SK-N-SH (cell line): ENCODE results near the gene IL17REL. TPM values are rescaled to one million over a fixed set of nuclear protein-coding genes. Genes with fewer than 3 reads are reported as not detected.

Experiments used
- CTCF ChIA-PET: fragments of 300-600, 350-600 bp; formaldehyde crosslinking; extraction: SDS; loops from one replicate; lab custom pipeline; 2021; lab: Yijun Ruan, JAX
- POLR2A ChIA-PET: fragments of 350-600 bp; sonication (Branson Sonifier 250); formaldehyde crosslinking; extraction: SDS; loops from one replicate; lab custom pipeline; 2020; ENCODE audit warnings: antibody characterized with exemption, inconsistent platforms; lab: Yijun Ruan, JAX
- DNase-seq: peaks from one replicate; pipeline ENCODE4 v3.0.0; 2012
- H2AFZ ChIP-seq: fragments of 200-600 bp; sonication (generic); 2 replicates; pipeline ENCODE4 v1.8.1; 2016; ENCODE audit warnings: antibody characterized with exemption, mild to moderate bottlenecking, low read depth
- H3F3A ChIP-seq: fragments of 200-600 bp; sonication (generic); replicated peaks from 2 replicates; pipeline ENCODE3; 2016; ENCODE audit warnings: antibody characterized with exemption, mild to moderate bottlenecking; ENCODE audit not compliant: insufficient read depth
- H3K27ac ChIP-seq, 2 experiments: fragments of 200-500 bp in 1 of 2; fragments of 200-600 bp in 1 of 2; sonication (Bioruptor generic) in 1 of 2; sonication (generic), shearing (Covaris generic) in 1 of 2; 2 replicates each; pipeline versions ENCODE4 v1.5.1 to v1.6.1; 2014 to 2016; ENCODE audit warnings: low read depth in 2 of 2, inconsistent platforms in 1 of 2, low read length in 1 of 2, mild to moderate bottlenecking in 1 of 2, mixed read lengths in 1 of 2
- H3K27me3 ChIP-seq: fragments of 200-600 bp; sonication (generic), shearing (Covaris generic); 2 replicates; pipeline ENCODE4 v1.6.1; 2016; ENCODE audit warnings: mixed run types; ENCODE audit not compliant: insufficient read depth
- H3K36me3 ChIP-seq, 2 experiments: fragments of 200-500 bp in 1 of 2; fragments of 200-600 bp in 1 of 2; sonication (Bioruptor generic) in 1 of 2; sonication (generic) in 1 of 2; replicated peaks in 1 of 2; 2 replicates each; pipeline versions ENCODE3 to v1.5.1; 2014 to 2016; ENCODE audit warnings: low read length in 1 of 2, mild to moderate bottlenecking in 1 of 2; ENCODE audit not compliant: insufficient read depth in 2 of 2, control insufficient read depth in 1 of 2
- H3K4me1 ChIP-seq, 2 experiments: fragments of 200-500 bp in 1 of 2; fragments of 200-600 bp in 1 of 2; sonication (Bioruptor generic) in 1 of 2; sonication (generic), shearing (Covaris generic) in 1 of 2; 2 replicates each; pipeline versions ENCODE4 v1.5.1 to v1.6.1; 2014 to 2016; ENCODE audit warnings: low read depth in 1 of 2, low read length in 1 of 2, mixed run types in 1 of 2; ENCODE audit not compliant: insufficient read depth in 2 of 2, control insufficient read depth in 1 of 2
- H3K4me2 ChIP-seq: fragments of 200-600 bp; sonication (generic), shearing (Covaris generic); 2 replicates; pipeline ENCODE4 v1.6.1; 2017; ENCODE audit warnings: mixed run types
- H3K4me3 ChIP-seq, 2 experiments: fragments of 200-500 bp in 1 of 2; fragments of 200-600 bp in 1 of 2; sonication (Bioruptor generic) in 1 of 2; sonication (generic), shearing (Covaris generic) in 1 of 2; 2 replicates each; pipeline versions ENCODE4 v1.5.1 to v1.8.1; 2014 to 2016; ENCODE audit warnings: low read depth in 2 of 2, inconsistent platforms in 1 of 2, low read length in 1 of 2, mild to moderate bottlenecking in 1 of 2, mixed read lengths in 1 of 2, moderate library complexity in 1 of 2
- H3K79me2 ChIP-seq: fragments of 200-600 bp; sonication (generic); 2 replicates; pipeline ENCODE4 v1.8.1; 2017; ENCODE audit warnings: mild to moderate bottlenecking; ENCODE audit not compliant: insufficient read depth
- H3K9ac ChIP-seq: fragments of 200-600 bp; sonication (generic); 2 replicates; pipeline ENCODE4 v1.6.1; 2017; ENCODE audit warnings: mixed run types
- H3K9me2 ChIP-seq: fragments of 200-600 bp; sonication (generic); 2 replicates; pipeline ENCODE4 v1.6.1; 2017; ENCODE audit warnings: mixed run types
- H3K9me3 ChIP-seq: fragments of 200-600 bp; sonication (generic); 2 replicates; pipeline ENCODE4 v1.6.1; 2017; ENCODE audit warnings: mixed run types, mild to moderate bottlenecking, moderate library complexity
- H4K20me1 ChIP-seq: fragments of 200-600 bp; sonication (generic); 2 replicates; pipeline ENCODE4 v1.6.1; 2017; ENCODE audit warnings: mild to moderate bottlenecking, mixed run types; ENCODE audit not compliant: insufficient read depth
- ELF1 ChIP-seq: IDR thresholded peaks from 2 replicates; pipeline ENCODE4 v1.4.0; 2012
- EP300 ChIP-seq, 2 experiments: IDR thresholded peaks; 2 replicates each; pipeline versions ENCODE4 v1.4.0 to v1.6.1; 2012; ENCODE audit warnings: borderline replicate concordance in 1 of 2, low read depth in 1 of 2, low read length in 1 of 2
- IRF3 ChIP-seq: fragments of 150-350 bp; IDR thresholded peaks from 2 replicates; pipeline ENCODE4 v1.6.1; 2016; ENCODE audit warnings: mild to moderate bottlenecking, low read depth, low read length
- NFIC ChIP-seq: IDR thresholded peaks from 2 replicates; pipeline ENCODE4 v1.4.0; 2012; ENCODE audit warnings: borderline replicate concordance
- NRF1 ChIP-seq: IDR thresholded peaks from 2 replicates; pipeline ENCODE4 v1.6.1; 2012; ENCODE audit warnings: low read depth, mild to moderate bottlenecking, low read length
- RCOR1 ChIP-seq: fragments of 150-350 bp; IDR thresholded peaks from 2 replicates; pipeline ENCODE4 v1.6.1; 2017; ENCODE audit warnings: antibody characterized with exemption, low read length
- REST ChIP-seq: IDR thresholded peaks from 2 replicates; pipeline ENCODE4 v1.6.1; 2012; ENCODE audit warnings: mild to moderate bottlenecking, low read depth, low read length, moderate library complexity
- RFX5 ChIP-seq: IDR thresholded peaks from 2 replicates; pipeline ENCODE4 v1.6.1; 2012; ENCODE audit warnings: mild to moderate bottlenecking, improper control_type of control experiment, low read length
- TCF12 ChIP-seq: IDR thresholded peaks from 2 replicates; pipeline ENCODE4 v1.4.0; 2012
- WGBS: methylation state at CpG from one replicate; pipeline ENCODE4 v1.1.6; 2017; ENCODE audit warnings: low lambda C conversion rate; 5-methylcytosine and 5-hydroxymethylcytosine counted together
- polyA plus RNA-seq, 3 experiments: library from polyadenylated mRNA; depleted of rRNA; stranded (reverse); fragments of >200 nt; gene quantifications; 2 replicates each; pipeline ENCODE4 v1.2.3, GENCODE V29; 2012
- TF ChIP-seq, protein P1 (sequence below): IDR thresholded peaks from 2 replicates; pipeline ENCODE4 v1.4.0; 2012; ENCODE audit warnings: low read depth
- TF ChIP-seq, protein P2 (sequence below): fragments of 150-350 bp; IDR thresholded peaks from 2 replicates; pipeline ENCODE4 v1.6.1; 2017; ENCODE audit warnings: antibody characterized with exemption, low read length, low read depth, borderline replicate concordance
- TF ChIP-seq, protein P3 (sequence below): IDR thresholded peaks from 2 replicates; pipeline ENCODE4 v1.4.0; 2012; ENCODE audit warnings: low read depth, borderline replicate concordance

Gene IL17REL
- polyA plus RNA-seq, 1 of the 3 experiments (the other 2 are of a cell fraction), result not detected

- peak; percentile 21 for DNase-seq
- Histone ChIP-seq H3K4me2 (no peak overlapping the region), H3K4me1 (peaks cover 4 to 24% of the 10 kb centered on the region in 2 experiments; a peak in 1 of 4 replicates), H3K36me3 (no peaks in the 10 kb centered on the region), H3K4me3 (no peak overlapping the region), H4K20me1 (no peaks in the 10 kb centered on the region), H3K27me3 (no peaks in the 10 kb centered on the region), H3K27ac (no peak overlapping the region), H3K9me3 (no peaks in the 10 kb centered on the region), H3K9ac (no peak overlapping the region), H2AFZ (no peak overlapping the region), H3F3A (no peaks in the 10 kb centered on the region), H3K9me2 (no peaks in the 10 kb centered on the region), H3K79me2 (no peaks in the 10 kb centered on the region)
- POLR2A ChIA-PET, result no interaction called here
- 88% methylated on average over 3 of the region's 8 CpGs for WGBS
- CTCF ChIA-PET, result interaction anchor here (1.8 kb wide), 1 partner anchor 39 kb away, joined by 7 read pairs; no protein-coding TSS in a partner anchor
- TF ChIP-seq, protein P1, sequence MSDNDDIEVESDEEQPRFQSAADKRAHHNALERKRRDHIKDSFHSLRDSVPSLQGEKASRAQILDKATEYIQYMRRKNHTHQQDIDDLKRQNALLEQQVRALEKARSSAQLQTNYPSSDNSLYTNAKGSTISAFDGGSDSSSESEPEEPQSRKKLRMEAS, result no peak
- no peak for TF ChIP-seq TCF12
- TF ChIP-seq RCOR1, result no peak
- no peak for TF ChIP-seq EP300 (IDR thresholded peaks at IDR 0.05; ENCODE audit: borderline replicate concordance in 1 of 2, low read depth in 1 of 2, low read length in 1 of 2)
- TF ChIP-seq, protein P2, sequence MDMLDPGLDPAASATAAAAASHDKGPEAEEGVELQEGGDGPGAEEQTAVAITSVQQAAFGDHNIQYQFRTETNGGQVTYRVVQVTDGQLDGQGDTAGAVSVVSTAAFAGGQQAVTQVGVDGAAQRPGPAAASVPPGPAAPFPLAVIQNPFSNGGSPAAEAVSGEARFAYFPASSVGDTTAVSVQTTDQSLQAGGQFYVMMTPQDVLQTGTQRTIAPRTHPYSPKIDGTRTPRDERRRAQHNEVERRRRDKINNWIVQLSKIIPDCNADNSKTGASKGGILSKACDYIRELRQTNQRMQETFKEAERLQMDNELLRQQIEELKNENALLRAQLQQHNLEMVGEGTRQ, result no peak
- TF ChIP-seq NFIC, result no peak
- TF ChIP-seq, protein P3, sequence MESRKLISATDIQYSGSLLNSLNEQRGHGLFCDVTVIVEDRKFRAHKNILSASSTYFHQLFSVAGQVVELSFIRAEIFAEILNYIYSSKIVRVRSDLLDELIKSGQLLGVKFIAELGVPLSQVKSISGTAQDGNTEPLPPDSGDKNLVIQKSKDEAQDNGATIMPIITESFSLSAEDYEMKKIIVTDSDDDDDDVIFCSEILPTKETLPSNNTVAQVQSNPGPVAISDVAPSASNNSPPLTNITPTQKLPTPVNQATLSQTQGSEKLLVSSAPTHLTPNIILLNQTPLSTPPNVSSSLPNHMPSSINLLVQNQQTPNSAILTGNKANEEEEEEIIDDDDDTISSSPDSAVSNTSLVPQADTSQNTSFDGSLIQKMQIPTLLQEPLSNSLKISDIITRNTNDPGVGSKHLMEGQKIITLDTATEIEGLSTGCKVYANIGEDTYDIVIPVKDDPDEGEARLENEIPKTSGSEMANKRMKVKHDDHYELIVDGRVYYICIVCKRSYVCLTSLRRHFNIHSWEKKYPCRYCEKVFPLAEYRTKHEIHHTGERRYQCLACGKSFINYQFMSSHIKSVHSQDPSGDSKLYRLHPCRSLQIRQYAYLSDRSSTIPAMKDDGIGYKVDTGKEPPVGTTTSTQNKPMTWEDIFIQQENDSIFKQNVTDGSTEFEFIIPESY, result no peak
- TF ChIP-seq IRF3, result no peak
- no peak for TF ChIP-seq NRF1
- no peak for TF ChIP-seq REST
- no peak for TF ChIP-seq RFX5
- TF ChIP-seq ELF1, result no peak
These were observed 42.6 kb downstream of the IL17REL start for GRCh38 chr22:49969751-49970527.
